NCI-H2029 treated with DMSO at 0.1 percent for 48 hours (cell line): ENCODE results near the gene CD96.

Source experiments
- DNase-seq: peaks from one replicate; lab custom pipeline; 2025; lab: John Stamatoyannopoulos, UW

Gene CD96

DNA sequence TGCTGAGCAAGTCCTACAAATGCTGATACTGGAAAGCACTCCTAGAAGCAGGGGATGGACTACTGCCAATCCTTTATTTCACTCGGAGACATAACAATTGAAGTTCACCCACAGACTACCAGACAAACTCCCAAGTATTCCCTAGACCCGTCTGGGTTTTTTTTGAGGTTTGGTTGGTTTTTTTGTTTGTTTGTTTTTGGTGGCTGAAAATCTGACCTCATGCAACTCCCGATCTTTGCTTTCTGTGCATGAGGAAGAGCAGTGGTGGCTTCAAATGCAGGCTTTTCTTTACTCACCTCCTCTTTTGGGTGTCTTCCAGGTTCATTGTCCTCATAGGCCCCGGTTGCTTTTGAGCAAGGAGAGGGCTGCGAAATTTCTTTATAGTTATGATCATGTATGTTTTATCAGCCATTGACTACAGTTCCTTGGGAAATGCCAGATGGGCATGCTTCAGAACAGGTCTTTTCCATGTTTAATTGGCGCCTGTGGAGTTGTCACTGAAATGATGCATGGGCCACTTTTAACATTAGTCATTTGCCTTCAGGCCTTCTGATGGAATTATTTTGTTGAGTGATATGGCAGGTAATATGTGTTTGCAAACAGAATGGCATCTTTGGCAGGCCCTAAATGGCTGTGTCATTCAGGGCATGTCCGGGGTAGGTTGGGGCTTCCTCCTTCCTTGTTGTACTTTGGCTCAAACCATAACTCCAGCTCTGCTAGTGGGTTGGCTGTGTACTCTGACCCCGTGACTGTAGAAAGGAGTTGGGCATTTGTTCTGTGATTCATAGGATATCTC is 134.4 kb downstream of the CD96 start:
- peak; percentile 48 for DNase-seq

DNA sequence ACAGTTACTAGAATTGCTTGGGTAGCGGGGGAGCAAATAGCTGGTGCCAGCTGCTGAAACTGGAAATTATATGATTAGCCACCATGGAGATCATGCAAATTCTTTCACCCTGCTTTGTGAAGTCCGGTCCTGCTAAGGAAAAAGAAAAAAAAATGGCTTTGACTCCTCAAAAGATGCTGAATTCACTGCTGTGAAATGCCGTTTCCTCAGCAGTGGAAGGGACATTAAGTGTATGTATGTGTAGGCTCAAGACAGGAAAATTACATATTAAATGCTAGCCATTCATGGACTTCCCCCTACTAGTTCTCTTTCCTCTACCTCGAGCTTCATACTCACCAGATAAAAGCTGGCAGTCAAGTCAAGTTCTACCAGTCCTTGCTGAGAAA is 135.0 kb downstream of the CD96 start:
- DNase-seq: no peak

DNA sequence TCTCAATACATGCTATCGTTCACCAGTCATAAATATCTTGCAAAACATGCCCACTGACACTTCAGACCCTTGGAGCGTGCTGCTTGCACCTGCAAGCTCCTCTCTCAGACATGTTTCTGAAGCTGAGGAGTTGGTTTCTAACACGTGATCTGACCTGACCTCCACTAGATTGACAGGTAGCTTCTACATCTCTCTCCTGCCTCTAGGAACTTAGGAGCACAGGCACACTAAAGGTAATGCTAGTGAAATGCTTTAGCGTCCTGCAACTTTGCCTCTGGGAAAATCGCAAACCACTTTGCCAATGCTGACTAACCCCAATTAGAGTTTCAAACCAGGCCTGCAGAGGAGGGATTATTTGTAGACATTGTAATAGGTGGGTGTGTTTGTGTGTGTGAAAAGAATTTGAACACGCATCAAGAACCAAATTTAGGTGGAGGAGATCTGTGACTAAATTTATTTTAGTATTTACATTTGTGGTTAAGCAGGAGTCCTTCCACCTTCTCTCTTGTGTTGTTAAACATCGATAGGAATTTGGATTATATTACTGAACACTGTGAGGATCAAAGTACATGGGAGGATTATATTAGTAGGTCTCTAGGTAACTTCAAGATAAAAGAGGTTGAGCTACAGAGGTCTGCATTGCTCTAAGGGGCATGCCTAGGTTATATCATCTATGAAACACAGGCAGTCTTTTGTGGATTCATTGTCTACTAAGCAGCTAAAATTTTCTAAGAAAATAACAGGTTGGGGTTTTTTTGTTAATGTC is 139.8 kb downstream of the CD96 start:
- DNase-seq: no peak

DNA sequence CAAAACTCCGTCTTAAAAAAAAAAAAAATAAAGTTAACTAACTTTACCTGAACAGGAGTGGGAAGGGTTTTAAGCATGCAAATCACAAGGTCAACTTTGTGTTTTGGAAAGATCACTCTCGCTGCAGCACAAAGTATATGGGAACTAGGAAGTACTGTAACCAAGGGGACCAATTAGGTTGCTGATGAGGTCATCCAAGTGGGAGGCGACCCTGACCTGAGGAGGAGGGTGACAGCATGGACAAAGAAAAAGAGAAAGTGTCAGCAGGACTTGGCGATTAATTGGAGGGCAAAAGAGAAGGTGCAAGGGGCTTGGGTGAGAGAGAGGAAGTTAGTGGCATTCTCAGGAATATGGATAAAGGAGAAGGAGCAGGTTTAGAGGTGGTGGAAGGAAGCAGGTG is 142.6 kb downstream of the CD96 start:
- no peak for DNase-seq

DNA sequence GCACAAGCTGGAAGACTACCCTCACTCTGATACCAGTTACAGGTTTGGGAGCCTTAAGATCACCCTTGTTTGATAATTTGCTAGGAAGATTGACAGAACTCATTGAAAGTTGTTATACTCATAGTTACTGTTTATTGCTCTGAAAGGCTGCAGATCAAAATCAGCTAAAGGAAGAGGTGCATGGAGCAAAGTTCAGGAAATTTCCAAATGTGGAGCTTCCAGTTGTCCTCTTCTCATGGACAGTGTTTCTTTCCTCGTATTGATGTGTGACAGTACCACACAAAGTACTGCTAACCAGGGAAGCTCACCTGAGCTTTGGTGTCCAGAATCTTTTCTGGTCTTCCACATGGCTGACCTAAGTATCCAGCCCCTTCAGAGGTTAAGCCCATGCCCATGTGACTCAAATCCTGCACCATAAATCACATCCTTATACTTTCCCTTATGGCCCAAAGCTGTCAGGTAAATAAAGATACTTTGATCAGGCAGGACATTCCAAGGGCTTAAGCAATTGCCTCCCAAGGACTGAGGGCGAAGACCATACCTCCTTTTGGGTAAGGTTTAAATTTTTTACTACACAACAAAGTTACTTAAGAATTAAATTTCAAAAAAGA is 146.3 kb downstream of the CD96 start:
- DNase-seq: no peak

DNA sequence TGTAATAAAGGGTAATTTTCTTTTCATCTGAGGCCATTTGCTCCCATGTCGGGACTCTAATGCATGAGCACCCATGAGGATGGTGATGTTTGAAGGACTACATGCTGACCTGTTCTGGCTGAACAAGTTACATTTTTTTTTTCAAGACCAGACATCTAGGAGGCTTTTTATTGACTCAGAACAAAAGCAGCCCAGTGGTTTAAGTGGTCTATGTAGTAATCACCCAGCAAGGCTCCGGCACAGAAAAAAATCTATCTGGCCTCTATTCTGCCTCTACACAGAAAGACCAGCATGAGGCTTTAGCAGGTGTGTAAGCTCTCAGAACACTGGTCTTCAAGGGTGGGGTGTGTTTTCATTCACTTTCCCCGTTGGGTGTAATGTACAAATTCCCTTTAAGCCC is 148.2 kb downstream of the CD96 start:
- DNase-seq: no peak

DNA sequence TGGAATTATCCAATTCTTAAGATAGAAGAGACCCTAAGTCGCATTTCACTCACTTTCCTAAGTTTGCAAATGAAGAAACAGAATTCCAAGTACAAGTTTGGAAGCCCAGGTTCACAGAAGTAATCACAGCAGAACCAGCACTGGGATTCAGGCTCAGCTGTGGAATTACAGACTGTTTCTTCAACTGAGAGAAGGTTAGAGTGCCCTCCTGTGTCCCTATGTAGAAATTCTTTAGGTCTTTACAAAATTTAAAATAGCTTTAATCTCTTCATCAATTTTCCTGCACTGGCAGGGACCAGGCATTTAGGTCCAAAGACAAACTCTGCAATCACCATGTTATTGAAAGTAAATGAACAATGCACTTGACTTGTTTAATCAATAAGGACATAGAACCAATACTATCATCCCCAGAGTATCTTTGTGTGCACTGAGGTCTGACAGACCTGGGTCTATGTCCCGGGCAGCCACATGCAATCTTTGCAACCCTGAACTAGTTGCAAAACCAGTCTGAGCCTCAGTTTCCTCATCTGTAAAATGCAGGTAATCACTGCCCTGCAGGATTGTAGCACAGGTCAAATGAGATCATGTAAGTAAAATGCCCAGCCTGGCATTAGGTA is 149.4 kb downstream of the CD96 start:
- peak; percentile 7 for DNase-seq

DNA sequence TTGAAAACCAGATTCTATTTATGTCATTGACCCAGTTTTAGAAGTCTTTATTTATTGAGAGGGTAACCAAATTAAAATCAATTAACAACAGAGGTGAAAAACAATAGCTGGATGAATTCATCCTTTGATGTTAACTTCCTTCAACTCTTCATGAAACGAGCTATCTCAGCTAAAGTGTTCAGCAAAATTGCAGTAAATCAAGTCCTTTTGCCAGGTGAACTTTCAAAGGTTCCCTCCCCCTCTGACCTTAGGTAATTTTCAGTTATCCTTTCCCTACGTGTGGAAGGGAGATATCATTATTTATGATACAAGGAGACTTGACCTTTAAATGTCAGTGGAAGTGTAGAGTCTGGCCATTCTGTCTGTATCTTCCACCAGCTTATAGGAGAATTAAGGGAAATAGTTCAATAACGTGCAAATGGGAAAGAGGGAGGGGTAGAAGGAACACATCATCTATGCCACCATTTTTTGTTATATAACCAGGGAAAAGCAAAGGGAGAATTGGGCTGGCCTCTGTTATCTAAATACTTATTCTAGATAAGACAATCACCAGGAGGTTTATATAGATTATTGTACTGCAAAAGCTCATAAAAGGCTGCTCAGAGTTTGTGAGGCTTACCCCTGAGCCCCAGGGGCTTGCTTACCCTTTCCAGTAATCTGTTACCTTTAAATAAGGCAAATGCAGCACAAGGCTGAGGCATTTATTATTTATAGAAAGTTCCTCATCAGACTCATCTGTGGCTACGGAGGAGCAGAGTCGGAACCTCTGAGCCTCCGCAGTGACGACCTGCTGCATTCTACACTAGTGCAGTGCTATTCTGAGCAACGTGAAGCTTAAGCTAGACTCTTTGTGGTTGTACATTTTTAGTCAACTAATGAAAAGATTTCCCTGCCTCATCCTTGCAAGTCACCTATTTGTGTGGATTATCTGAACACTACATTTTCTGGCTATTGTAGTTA is 150.9 kb downstream of the CD96 start:
- DNase-seq: no peak

DNA sequence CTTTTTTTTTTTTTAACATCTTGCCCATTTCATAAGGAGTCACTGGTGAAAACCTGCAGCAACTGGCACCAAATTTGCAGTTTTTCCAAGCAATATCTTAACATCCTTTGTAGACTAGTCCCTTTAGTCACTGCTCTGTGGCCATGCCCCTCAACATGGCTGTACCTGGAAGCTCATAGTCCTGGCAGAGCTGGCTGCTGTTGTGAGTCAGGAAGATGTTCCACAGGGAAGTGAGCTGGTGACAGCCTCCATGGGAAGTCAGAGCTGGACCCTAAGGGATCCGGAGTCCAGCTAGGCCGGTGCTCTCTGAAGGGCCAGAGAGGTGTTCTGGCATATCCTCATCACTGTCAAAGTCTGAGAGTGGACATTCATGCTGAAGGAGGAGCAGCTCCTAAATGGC is 152.5 kb downstream of the CD96 start:
- DNase-seq: no peak

DNA sequence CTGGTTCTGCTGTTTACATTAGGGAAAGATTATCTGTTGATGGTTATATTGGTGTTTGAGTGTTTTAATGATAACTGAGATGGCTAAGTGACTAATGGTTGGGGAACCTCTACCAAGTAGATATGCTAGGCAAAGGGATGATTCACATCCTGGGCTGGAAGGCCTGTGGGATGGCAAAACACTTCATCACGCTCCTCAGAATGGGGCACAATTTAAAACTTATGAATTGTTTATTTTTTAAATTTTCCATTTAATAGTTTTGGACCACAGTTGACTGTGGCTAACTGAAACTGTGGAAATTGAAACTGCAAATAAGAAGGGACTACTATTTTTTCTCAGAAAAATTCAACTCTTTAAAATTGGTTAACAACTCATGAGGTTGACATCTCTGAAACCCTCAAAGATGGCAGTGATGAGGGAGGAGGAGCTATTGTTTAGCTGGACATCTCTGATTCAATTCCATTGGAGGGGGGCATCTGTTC is 153.7 kb downstream of the CD96 start:
- no peak for DNase-seq

DNA sequence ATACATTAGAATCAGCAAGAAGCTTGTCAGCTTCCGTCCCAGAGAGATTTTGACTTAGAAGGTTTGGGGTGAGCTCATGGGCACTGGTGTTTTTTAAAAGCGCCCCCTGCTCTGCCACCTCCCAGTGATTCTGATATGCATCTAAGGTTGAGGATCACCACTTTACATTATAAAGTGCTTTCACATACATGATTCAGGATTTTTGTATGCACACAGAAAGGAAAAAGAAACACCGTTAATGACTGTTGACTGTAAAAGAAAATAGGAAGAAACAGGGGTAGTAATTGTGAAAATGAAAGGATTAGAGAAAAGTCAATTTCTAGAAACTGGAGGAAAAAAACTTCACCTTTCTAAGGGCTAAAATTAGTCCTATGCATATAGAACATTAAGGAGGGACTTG is 158.1 kb downstream of the CD96 start:
- no peak for DNase-seq

DNA sequence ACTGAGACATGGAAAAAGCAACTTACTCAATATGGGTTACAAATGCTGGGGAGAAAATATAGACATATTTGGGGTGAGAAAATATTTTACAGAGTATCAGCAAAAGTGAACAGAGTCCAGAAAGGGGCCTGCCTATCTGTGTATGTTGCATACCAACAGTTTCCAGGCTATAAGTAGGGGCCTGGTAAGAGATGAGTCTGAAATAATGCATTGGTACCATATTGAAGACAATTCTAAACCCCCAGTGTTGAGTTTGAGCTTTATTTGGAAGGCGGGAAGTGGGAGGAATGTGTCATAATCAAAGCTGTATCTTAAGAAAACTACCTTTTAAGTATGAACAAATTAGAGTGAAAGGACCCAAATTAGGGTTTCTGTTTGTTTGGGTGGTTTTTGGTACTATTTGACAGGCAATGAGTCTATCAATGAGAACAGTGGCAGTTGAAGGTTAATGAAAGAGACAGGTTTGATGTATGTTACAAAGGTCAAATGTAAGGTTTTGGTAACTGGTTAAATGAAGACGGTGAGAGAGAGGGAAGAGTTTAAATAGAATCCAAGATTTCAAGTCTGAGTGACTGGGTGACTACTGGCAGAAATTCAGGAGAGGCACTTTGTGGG is 159.4 kb downstream of the CD96 start:
- no peak for DNase-seq
